ENCODE data around the gene CNOT3.
A peak's percentile ranks its signal among the peaks of the same experiment; 100 is the strongest.
"Not testable (repeated sequence)": the region's sequence is repeated elsewhere in the genome, so short reads cannot be mapped to it uniquely, and the experiment has no call there.

Gene CNOT3

GRCh38 chr19:54189735-54190502, 52.4 kb downstream of the CNOT3 start:
- H3K4me3 ChIP-seq = peak overlapping the region; percentile 77 to 97 (median 86)
- peak overlapping the region in 9 of 11 experiments; percentile 35 to 66 (median 51); a peak in 13 of 22 replicates for H3K4me2 ChIP-seq
- peaks cover 48 to 57% (median 52%) of the 10 kb centered on the region in 11 experiments for H3K36me3 ChIP-seq
- H3K9me3 ChIP-seq (replicated peaks in 1 of 11) = no peaks in the 10 kb centered on the region
- H3K4me1 ChIP-seq = peaks cover 37 to 59% (median 43%) of the 10 kb centered on the region in 10 experiments
- H3K27me3 ChIP-seq = no peaks in the 10 kb centered on the region
- H3K27ac ChIP-seq = peak overlapping the region; percentile 90 to 97 (median 95)
- TF ChIP-seq Cebpa-rat (IDR thresholded peaks at IDR 0.05) = no peak
- H4K20me1 ChIP-seq = peaks cover 12 to 45% (median 18%) of the 10 kb centered on the region in 11 experiments; a peak in 15 of 22 replicates
- H3K9ac ChIP-seq = peak overlapping the region; percentile 88 to 95 (median 94)

GRCh38 chr19:54190503-54191010, 53.0 kb downstream of the CNOT3 start:
- Histone ChIP-seq H3K4me1 (peaks cover 37 to 60% (median 42%) of the 10 kb centered on the region in 10 experiments), H3K27ac (peak overlapping the region; percentile 83 to 97 (median 95)), H3K27me3 (no peaks in the 10 kb centered on the region), H4K20me1 (peaks cover 12 to 40% (median 17%) of the 10 kb centered on the region in 11 experiments; a peak in 14 of 22 replicates), H3K9me3 (replicated peaks in 1 of 11) (no peaks in the 10 kb centered on the region), H3K4me3 (peak overlapping the region; percentile 76 to 97 (median 82)), H3K4me2 (peak overlapping the region; percentile 93 to 100 (median 97); a peak in 19 of 22 replicates), H3K36me3 (peaks cover 48 to 57% (median 52%) of the 10 kb centered on the region in 11 experiments), H3K9ac (peak overlapping the region; percentile 86 to 95 (median 93))
- no peak for TF ChIP-seq Cebpa-rat (IDR thresholded peaks at IDR 0.05)

GRCh38 chr19:54191011-54191810, 53.6 kb downstream of the CNOT3 start, which contains the start of gene TSEN34:
TSEN34 (plus strand) TSS chr19:54191308; CDS start chr19:54191365, 57 bp downstream.
- H3K4me3 ChIP-seq = peak within 1 kb of the TSS; percentile 76 to 97 (median 82)
- peaks cover 37 to 62% (median 40%) of the 10 kb centered on the region in 10 experiments for H3K4me1 ChIP-seq
- H3K27me3 ChIP-seq = no peaks in the 10 kb centered on the region
- no peak for TF ChIP-seq Cebpa-rat (IDR thresholded peaks at IDR 0.05)
- H3K9me3 ChIP-seq (replicated peaks in 1 of 11) = no peaks in the 10 kb centered on the region
- peak within 1 kb of the TSS; percentile 83 to 97 (median 95) for H3K27ac ChIP-seq
- H3K9ac ChIP-seq = peak within 1 kb of the TSS; percentile 86 to 95 (median 93)
- H3K36me3 ChIP-seq = peaks cover 45 to 55% (median 47%) of the 10 kb centered on the region in 11 experiments
- peaks cover 12 to 34% (median 17%) of the 10 kb centered on the region in 11 experiments; a peak in 14 of 22 replicates for H4K20me1 ChIP-seq
- peak within 1 kb of the TSS; percentile 93 to 100 (median 97) for H3K4me2 ChIP-seq

- peak overlapping the region; percentile 86 to 95 (median 93) for H3K9ac ChIP-seq
- H3K4me3 ChIP-seq = peak overlapping the region; percentile 76 to 97 (median 82)
- peak overlapping the region; percentile 93 to 100 (median 97) for H3K4me2 ChIP-seq
- no peaks in the 10 kb centered on the region for H3K27me3 ChIP-seq
- peaks cover 39 to 53% (median 44%) of the 10 kb centered on the region in 11 experiments for H3K36me3 ChIP-seq
- peak overlapping the region; percentile 83 to 97 (median 95) for H3K27ac ChIP-seq
- H4K20me1 ChIP-seq = peaks cover 8 to 32% (median 17%) of the 10 kb centered on the region in 11 experiments; a peak in 13 of 22 replicates
- H3K4me1 ChIP-seq = peaks cover 31 to 62% (median 37%) of the 10 kb centered on the region in 10 experiments
- TF ChIP-seq Cebpa-rat (IDR thresholded peaks at IDR 0.05) = no peak
- H3K9me3 ChIP-seq (replicated peaks in 1 of 11) = no peaks in the 10 kb centered on the region
Measured at GRCh38 chr19:54191811-54192453, 54.4 kb downstream of the CNOT3 start.

GRCh38 chr19:54193011-54193410, 55.4 kb downstream of the CNOT3 start:
- Histone ChIP-seq H3K9ac (peak overlapping the region; percentile 86 to 95 (median 93); a peak in 21 of 22 replicates), H3K4me1 (peaks cover 20 to 62% (median 27%) of the 10 kb centered on the region in 10 experiments), H3K27me3 (no peaks in the 10 kb centered on the region), H3K36me3 (peaks cover 32 to 54% (median 44%) of the 10 kb centered on the region in 11 experiments), H4K20me1 (peaks cover 4 to 26% (median 16%) of the 10 kb centered on the region in 11 experiments; a peak in 13 of 22 replicates), H3K4me2 (peak overlapping the region; percentile 93 to 100 (median 97)), H3K9me3 (replicated peaks in 1 of 11) (no peaks in the 10 kb centered on the region), H3K4me3 (peak overlapping the region in 6 of 10 experiments; percentile 77 to 97 (median 85); a peak in 10 of 20 replicates), H3K27ac (peak overlapping the region in 4 of 11 experiments; percentile 92 to 96 (median 95); a peak in 6 of 22 replicates)
- TF ChIP-seq Cebpa-rat (IDR thresholded peaks at IDR 0.05) = no peak

GRCh38 chr19:54194463-54194862, 56.9 kb downstream of the CNOT3 start:
- not testable (repeated sequence) for H3K4me3 ChIP-seq; H3K9me3 ChIP-seq (replicated peaks in 1 of 11); H3K27ac ChIP-seq; H3K27me3 ChIP-seq
- Histone ChIP-seq H3K4me2 (peak overlapping the region in 2 of 11 experiments; percentile 93 to 97; a peak in 4 of 22 replicates), H3K36me3 (peaks cover 32 to 63% (median 47%) of the 10 kb centered on the region in 11 experiments), H4K20me1 (peaks cover 4 to 21% (median 16%) of the 10 kb centered on the region in 11 experiments; a peak in 13 of 22 replicates), H3K4me1 (peaks cover 18 to 71% (median 23%) of the 10 kb centered on the region in 10 experiments), H3K9ac (peak overlapping the region in 2 of 11 experiments; percentile 13 to 93; a peak in 2 of 22 replicates)

GRCh38 chr19:54196536-54196935, 59.0 kb downstream of the CNOT3 start:
- Histone ChIP-seq H3K9me3 (replicated peaks in 1 of 11) (no peaks in the 10 kb centered on the region; a peak in 1 of 22 replicates), H3K27ac (no peak overlapping the region), H3K4me3 (no peak overlapping the region), H4K20me1 (peaks cover 9 to 28% (median 20%) of the 10 kb centered on the region in 11 experiments; a peak in 21 of 22 replicates), H3K4me2 (peak overlapping the region in 3 of 11 experiments; percentile 31 to 58 (median 53); a peak in 6 of 22 replicates), H3K9ac (no peak overlapping the region), H3K36me3 (peaks cover 37 to 69% (median 53%) of the 10 kb centered on the region in 11 experiments), H3K4me1 (peaks cover 26 to 78% (median 31%) of the 10 kb centered on the region in 10 experiments), H3K27me3 (no peaks in the 10 kb centered on the region)
- no peak for TF ChIP-seq Cebpa-rat (IDR thresholded peaks at IDR 0.05)

GRCh38 chr19:54197121-54197520, 59.6 kb downstream of the CNOT3 start:
- peak overlapping the region in 3 of 11 experiments; percentile 31 to 58 (median 53); a peak in 5 of 22 replicates for H3K4me2 ChIP-seq
- peaks cover 43 to 75% (median 59%) of the 10 kb centered on the region in 11 experiments for H3K36me3 ChIP-seq
- H3K27ac ChIP-seq = no peak overlapping the region

More at GRCh38 chr19:54197121-54197520, 59.6 kb downstream of the CNOT3 start:
- peaks cover 24 to 76% (median 28%) of the 10 kb centered on the region in 10 experiments for H3K4me1 ChIP-seq
- no peak overlapping the region for H3K9ac ChIP-seq
- no peaks in the 10 kb centered on the region for H3K27me3 ChIP-seq
- no peak for TF ChIP-seq Cebpa-rat (IDR thresholded peaks at IDR 0.05)
- no peaks in the 10 kb centered on the region; a peak in 1 of 22 replicates for H3K9me3 ChIP-seq (replicated peaks in 1 of 11)
- H3K4me3 ChIP-seq = no peak overlapping the region
- peaks cover 12 to 30% (median 20%) of the 10 kb centered on the region in 11 experiments; a peak in 21 of 22 replicates for H4K20me1 ChIP-seq
